IMR-90 (cell line): ENCODE results near the gene TSPEAR. TPM values are rescaled to one million over a fixed set of nuclear protein-coding genes. Genes with fewer than 3 reads are reported as not detected.
"Not testable (repeated sequence)": the region's sequence is repeated elsewhere in the genome, so short reads cannot be mapped to it uniquely, and the experiment has no call there.

Source experiments
- ATAC-seq: fragments of 200-7000 bp; cut with Tn5 transposase; 2 replicates; pipeline ENCODE4 v1.9.1; 2020; ENCODE audit warnings: low read depth, mild to moderate bottlenecking, moderate library complexity
- BruUV-seq: library from RNA; stranded (reverse); fragments of 400-500 nt; replicated peaks from 2 replicates; lab custom pipeline; 2021; lab: Mats Ljungman, UMichigan
- CTCF ChIA-PET: fragments of 300-600 bp; formaldehyde crosslinking; extraction: SDS; loops from one replicate; lab custom pipeline; 2021; ENCODE audit warnings: antibody characterized with exemption; lab: Yijun Ruan, JAX
- POLR2A ChIA-PET: fragments of 300-600 bp; sonication (Branson Sonifier 250); formaldehyde crosslinking; loops from one replicate; lab custom pipeline; 2022; ENCODE audit warnings: antibody characterized with exemption; ENCODE audit not compliant: unreplicated experiment; lab: Charles Lee
- DNase-seq: peaks from one replicate; pipeline ENCODE4 v3.0.0; 2013
- H2AFZ ChIP-seq: replicated peaks from 2 replicates; pipeline ENCODE3; 2013; ENCODE audit warnings: low read length, mild to moderate bottlenecking; ENCODE audit not compliant: poor library complexity
- H2AK5ac ChIP-seq: 2 replicates; pipeline ENCODE4 v1.6.1; 2013; ENCODE audit warnings: low read depth, low read length, inconsistent platforms
- H2AK9ac ChIP-seq: replicated peaks from 2 replicates; pipeline ENCODE3; 2013; ENCODE audit warnings: mild to moderate bottlenecking, low read depth, low read length, moderate library complexity; ENCODE audit not compliant: poor library complexity
- H2BK120ac ChIP-seq: 2 replicates; pipeline ENCODE4 v1.6.1; 2013; ENCODE audit warnings: low read depth, low read length, inconsistent platforms
- H2BK15ac ChIP-seq: 3 replicates; pipeline ENCODE4 v1.6.1; 2013; ENCODE audit warnings: low read depth, low read length, inconsistent platforms
- H2BK20ac ChIP-seq: 2 replicates; pipeline ENCODE4 v1.6.1; 2013; ENCODE audit warnings: low read depth, mild to moderate bottlenecking, inconsistent platforms, low read length, moderate library complexity
- H2BK5ac ChIP-seq: 2 replicates; pipeline ENCODE4 v1.6.1; 2013; ENCODE audit warnings: mild to moderate bottlenecking, low read depth, low read length, inconsistent platforms; ENCODE audit not compliant: poor library complexity, severe bottlenecking
- H3K14ac ChIP-seq: replicated peaks from 2 replicates; pipeline ENCODE4 v1.6.1; 2013; ENCODE audit warnings: low read depth, low read length, inconsistent platforms
- H3K18ac ChIP-seq: 2 replicates; pipeline ENCODE4 v1.6.1; 2013; ENCODE audit warnings: low read depth, low read length, control low read depth
- H3K23ac ChIP-seq: 2 replicates; pipeline ENCODE4 v1.6.1; 2013; ENCODE audit warnings: low read depth, low read length, inconsistent platforms
- H3K27ac ChIP-seq: 2 replicates; pipeline ENCODE4 v1.5.1; 2013; ENCODE audit warnings: mild to moderate bottlenecking, control low read depth, low read length; ENCODE audit not compliant: insufficient read depth
- H3K27me3 ChIP-seq: 2 replicates; pipeline ENCODE4 v1.6.1; 2013; ENCODE audit warnings: low read length; ENCODE audit not compliant: control insufficient read depth, insufficient read depth
- H3K36me3 ChIP-seq: 2 replicates; pipeline ENCODE4 v1.6.1; 2013; ENCODE audit warnings: low read length, mixed read lengths; ENCODE audit not compliant: control insufficient read depth, insufficient read depth
- H3K4ac ChIP-seq: 2 replicates; pipeline ENCODE4 v1.6.1; 2013; ENCODE audit warnings: low read depth, low read length, inconsistent platforms
- H3K4me1 ChIP-seq: 2 replicates; pipeline ENCODE4 v1.6.1; 2013; ENCODE audit warnings: low read length, mixed read lengths; ENCODE audit not compliant: control insufficient read depth, insufficient read depth
- H3K4me2 ChIP-seq: 2 replicates; pipeline ENCODE4 v1.6.1; 2013; ENCODE audit warnings: low read depth, mild to moderate bottlenecking, control low read depth, low read length, moderate library complexity
- H3K4me3 ChIP-seq: 2 replicates; pipeline ENCODE4 v1.5.1; 2013; ENCODE audit warnings: low read depth, mild to moderate bottlenecking, control low read depth, low read length, moderate library complexity; ENCODE audit not compliant: insufficient read depth
- H3K56ac ChIP-seq: 2 replicates; pipeline ENCODE4 v1.6.1; 2013; ENCODE audit warnings: low read length, inconsistent platforms; ENCODE audit not compliant: insufficient read depth; ENCODE audit errors: extremely low read depth
- H3K79me1 ChIP-seq, 2 experiments: 2 replicates each; pipeline ENCODE4 v1.6.1; 2013; ENCODE audit warnings: low read length in 2 of 2, inconsistent platforms in 1 of 2, low read depth in 1 of 2
- H3K9ac ChIP-seq: 2 replicates; pipeline ENCODE4 v1.6.1; 2013; ENCODE audit warnings: low read depth, low read length, control low read depth
- H3K9me1 ChIP-seq: 2 replicates; pipeline ENCODE4 v1.6.1; 2013; ENCODE audit warnings: low read length, inconsistent platforms; ENCODE audit not compliant: insufficient read depth
- H3K9me3 ChIP-seq: 2 replicates; pipeline ENCODE4 v1.6.1; 2013; ENCODE audit warnings: low read length; ENCODE audit not compliant: control insufficient read depth, insufficient read depth
- H4K20me1 ChIP-seq: 2 replicates; pipeline ENCODE4 v1.6.1; 2013; ENCODE audit warnings: low read length, inconsistent platforms; ENCODE audit not compliant: insufficient read depth
- H4K5ac ChIP-seq: 2 replicates; pipeline ENCODE4 v1.6.1; 2013; ENCODE audit warnings: mild to moderate bottlenecking, low read depth, low read length, control low read depth
- H4K8ac ChIP-seq, 2 experiments: 2 replicates each; pipeline ENCODE4 v1.6.1; 2013; ENCODE audit warnings: low read depth in 2 of 2, low read length in 2 of 2, control low read depth in 1 of 2, inconsistent platforms in 1 of 2
- H4K91ac ChIP-seq: 2 replicates; pipeline ENCODE4 v1.6.1; 2013; ENCODE audit warnings: low read depth, low read length, inconsistent platforms; ENCODE audit not compliant: insufficient read depth
- SMC3 ChIP-seq: fragments of 150-350 bp; IDR thresholded peaks from 2 replicates; pipeline ENCODE4 v1.6.1; 2016; ENCODE audit warnings: low read depth, mild to moderate bottlenecking, antibody characterized with exemption, low read length, moderate library complexity
- WGBS, 2 experiments: methylation state at CpG; one replicate each; pipeline versions ENCODE4 v1.1.5 to v1.1.7; 2013; ENCODE audit warnings: missing lambda C conversion rate in 2 of 2; ENCODE audit not compliant: insufficient read length in 1 of 2; ENCODE audit errors: extremely low coverage in 2 of 2; 5-methylcytosine and 5-hydroxymethylcytosine counted together
- dilution Hi-C: fragments of 300-500 bp; cut with HindIII; formaldehyde crosslinking; loops from one replicate; pipeline ENCODE4 v1.14.3; 2018; ENCODE audit warnings: low sequenced_read_pairs; ENCODE audit not compliant: unreplicated experiment
- in situ Hi-C: fragments of 300-500 bp; cut with MboI; formaldehyde crosslinking; loops from 3 replicates; pipeline ENCODE4 v1.14.3; 2019; ENCODE audit warnings: low sequenced_read_pairs, inconsistent platforms, mixed read lengths
- intact Hi-C: fragments of 100-400 bp; cut with micrococcal nuclease; formaldehyde crosslinking; loops from 2 replicates; pipeline ENCODE4 v1.10.0; 2022
- polyA plus RNA-seq, 3 experiments: library from polyadenylated mRNA; depleted of rRNA; stranded (reverse); fragments of >200 nt; gene quantifications; 2 replicates each; pipeline ENCODE4 v1.2.3, GENCODE V29; 2012; ENCODE audit warnings: low replicate concordance in 1 of 3
- total RNA-seq: library from RNA; depleted of rRNA; stranded (reverse); fragments of >200 nt; gene quantifications from 2 replicates; pipeline ENCODE4 v1.2.3, GENCODE V29; 2012

Gene TSPEAR
- total and polyA plus RNA-seq, 2 of the 4 experiments (the other 2 are of a cell fraction) = not detected

- no peak for TF ChIP-seq SMC3
These were observed 136.7 kb downstream of the TSPEAR start (continued) for GRCh38 chr21:44574457-44575306.

DNA sequence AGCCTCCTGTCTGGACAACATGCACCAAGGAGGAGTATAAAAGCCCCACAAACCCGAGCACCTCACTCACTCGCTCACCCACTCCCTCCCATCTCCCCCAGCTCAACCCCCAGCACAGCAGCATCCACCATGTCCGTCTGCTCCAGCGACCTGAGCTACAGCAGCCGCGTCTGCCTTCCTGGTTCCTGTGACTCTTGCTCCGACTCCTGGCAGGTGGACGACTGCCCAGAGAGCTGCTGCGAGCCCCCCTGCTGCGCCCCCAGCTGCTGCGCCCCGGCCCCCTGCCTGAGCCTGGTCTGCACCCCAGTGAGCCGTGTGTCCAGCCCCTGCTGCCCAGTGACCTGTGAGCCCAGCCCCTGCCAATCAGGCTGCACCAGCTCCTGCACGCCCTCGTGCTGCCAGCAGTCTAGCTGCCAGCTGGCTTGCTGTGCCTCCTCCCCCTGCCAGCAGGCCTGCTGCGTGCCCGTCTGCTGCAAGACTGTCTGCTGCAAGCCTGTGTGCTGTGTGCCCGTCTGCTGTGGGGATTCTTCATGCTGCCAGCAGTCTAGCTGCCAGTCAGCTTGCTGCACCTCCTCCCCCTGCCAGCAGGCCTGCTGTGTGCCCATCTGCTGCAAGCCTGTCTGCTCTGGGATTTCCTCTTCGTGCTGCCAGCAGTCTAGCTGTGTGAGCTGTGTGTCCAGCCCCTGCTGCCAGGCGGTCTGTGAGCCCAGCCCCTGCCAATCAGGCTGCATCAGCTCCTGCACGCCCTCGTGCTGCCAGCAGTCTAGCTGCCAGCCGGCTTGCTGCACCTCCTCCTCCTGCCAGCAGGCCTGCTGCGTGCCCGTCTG, 137.5 kb downstream of the TSPEAR start, which contains the start of gene KRTAP10-4:
Gene KRTAP10-4 (plus strand): TSS at position 100 of the 827 bp plus-strand sequence. CDS start 30 bp downstream, at position 130.
- dilution Hi-C loops, H3K14ac ChIP-seq, H3K4me1 ChIP-seq, DNase-seq, H4K91ac ChIP-seq, H2BK20ac ChIP-seq, H3K23ac ChIP-seq, H3K4ac ChIP-seq, H2AK9ac ChIP-seq, POLR2A ChIA-PET, H2BK120ac ChIP-seq, H3K4me3 ChIP-seq, ATAC-seq, H3K27ac ChIP-seq, H3K36me3 ChIP-seq, H4K8ac ChIP-seq, H3K9me3 ChIP-seq, H3K56ac ChIP-seq, H3K9ac ChIP-seq, H4K20me1 ChIP-seq, in situ Hi-C loops, intact Hi-C loops, H4K5ac ChIP-seq, H2BK5ac ChIP-seq, H3K18ac ChIP-seq, H2BK15ac ChIP-seq, H2AK5ac ChIP-seq, H3K4me2 ChIP-seq, CTCF ChIA-PET, H3K79me1 ChIP-seq, H3K9me1 ChIP-seq, BruUV-seq, H2AFZ ChIP-seq, H3K27me3 ChIP-seq: not testable (repeated sequence)
- 56% methylated on average over 3 of the region's 25 CpGs; no CpG with 5 or more reads in 1 of the 2 experiments for WGBS, 2 experiments
